ENCODE results near the gene SIGMAR1. TPM values are rescaled to one million over a fixed set of nuclear protein-coding genes. Genes with fewer than 3 reads are reported as not detected.

Gene SIGMAR1
- total RNA-seq, 1 experiment from 2014 or later = 78.2 TPM

GRCh38 chr9:34662526-34663302 lies 25.1 kb upstream of the SIGMAR1 start, which contains the start of gene CCL27:
Gene CCL27, minus strand, starts transcription at chr9:34662657. Its CDS starts 24 bp downstream, at chr9:34662633.
- no peaks in the 10 kb centered on the region for H3K79me2 ChIP-seq (ENCODE audit: low read length)
- no peaks in the 10 kb centered on the region for H3K36me3 ChIP-seq (ENCODE audit: insufficient read depth, low read length)
- H2AFZ ChIP-seq (ENCODE audit: low read length) = no peak within 1 kb of the TSS
- no peak within 1 kb of the TSS for H3K4me3 ChIP-seq (ENCODE audit: low read length)
- no peak within 1 kb of the TSS for H3K27ac ChIP-seq (ENCODE audit: low read length)
- no peak within 1 kb of the TSS for H3K9ac ChIP-seq (ENCODE audit: low read length)
- no peaks in the 10 kb centered on the region for H3K9me2 ChIP-seq (replicated peaks; ENCODE audit: insufficient read depth, low read length)
- H3K4me2 ChIP-seq (ENCODE audit: low read depth, low read length, poor library complexity, severe bottlenecking) = no peak within 1 kb of the TSS
- H4K20me1 ChIP-seq (ENCODE audit: insufficient read depth, low read depth, low read length) = no peaks in the 10 kb centered on the region
- no peaks in the 10 kb centered on the region for H3K9me3 ChIP-seq (ENCODE audit: low read length)
- DNase-seq = no peak
- H3K27me3 ChIP-seq (ENCODE audit: low read length) = no peaks in the 10 kb centered on the region
- H3K4me1 ChIP-seq (ENCODE audit: low read length) = peaks cover 17% of the 10 kb centered on the region

- Histone ChIP-seq H3K36me3 (ENCODE audit: insufficient read depth, low read length) (no peaks in the 10 kb centered on the region), H2AFZ (ENCODE audit: low read length) (no peak overlapping the region), H3K9me2 (replicated peaks; ENCODE audit: insufficient read depth, low read length) (no peaks in the 10 kb centered on the region), H3K27ac (ENCODE audit: low read length) (no peak overlapping the region), H3K9ac (ENCODE audit: low read length) (no peak overlapping the region), H3K9me3 (ENCODE audit: low read length) (no peaks in the 10 kb centered on the region), H3K4me1 (ENCODE audit: low read length) (peaks cover 4% of the 10 kb centered on the region), H3K4me3 (ENCODE audit: low read length) (no peak overlapping the region), H3K27me3 (ENCODE audit: low read length) (no peaks in the 10 kb centered on the region), H3K79me2 (ENCODE audit: low read length) (no peaks in the 10 kb centered on the region), H4K20me1 (ENCODE audit: insufficient read depth, low read depth, low read length) (no peaks in the 10 kb centered on the region), H3K4me2 (ENCODE audit: low read depth, low read length, poor library complexity, severe bottlenecking) (no peak overlapping the region)
- no peak for DNase-seq
These were observed 22.1 kb upstream of the SIGMAR1 start for GRCh38 chr9:34659592-34660253.

GRCh38 chr9:34658461-34658860 lies 20.9 kb upstream of the SIGMAR1 start:
- Histone ChIP-seq H3K4me2 (ENCODE audit: low read depth, low read length, poor library complexity, severe bottlenecking) (no peak overlapping the region), H3K36me3 (ENCODE audit: insufficient read depth, low read length) (no peaks in the 10 kb centered on the region), H3K79me2 (ENCODE audit: low read length) (no peaks in the 10 kb centered on the region), H3K27me3 (ENCODE audit: low read length) (no peaks in the 10 kb centered on the region), H3K9me2 (replicated peaks; ENCODE audit: insufficient read depth, low read length) (no peaks in the 10 kb centered on the region), H4K20me1 (ENCODE audit: insufficient read depth, low read depth, low read length) (no peaks in the 10 kb centered on the region), H3K4me3 (ENCODE audit: low read length) (no peak overlapping the region), H3K27ac (ENCODE audit: low read length) (no peak overlapping the region), H3K9ac (ENCODE audit: low read length) (no peak overlapping the region), H3K4me1 (ENCODE audit: low read length) (no peaks in the 10 kb centered on the region), H3K9me3 (ENCODE audit: low read length) (no peaks in the 10 kb centered on the region), H2AFZ (ENCODE audit: low read length) (no peak overlapping the region)
- DNase-seq = no peak

GRCh38 chr9:34656992-34657391 lies 19.4 kb upstream of the SIGMAR1 start:
- H3K36me3 ChIP-seq (ENCODE audit: insufficient read depth, low read length) = no peaks in the 10 kb centered on the region
- no peak overlapping the region for H3K27ac ChIP-seq (ENCODE audit: low read length)
- H4K20me1 ChIP-seq (ENCODE audit: insufficient read depth, low read depth, low read length) = no peaks in the 10 kb centered on the region
- no peak overlapping the region for H2AFZ ChIP-seq (ENCODE audit: low read length)
- no peak overlapping the region for H3K9ac ChIP-seq (ENCODE audit: low read length)
- no peaks in the 10 kb centered on the region for H3K4me1 ChIP-seq (ENCODE audit: low read length)
- DNase-seq = no peak
- no peak overlapping the region for H3K4me2 ChIP-seq (ENCODE audit: low read depth, low read length, poor library complexity, severe bottlenecking)
- no peaks in the 10 kb centered on the region for H3K79me2 ChIP-seq (ENCODE audit: low read length)
- no peaks in the 10 kb centered on the region for H3K9me2 ChIP-seq (replicated peaks; ENCODE audit: insufficient read depth, low read length)
- H3K4me3 ChIP-seq (ENCODE audit: low read length) = no peak overlapping the region
- H3K27me3 ChIP-seq (ENCODE audit: low read length) = no peaks in the 10 kb centered on the region
- no peaks in the 10 kb centered on the region for H3K9me3 ChIP-seq (ENCODE audit: low read length)

GRCh38 chr9:34655394-34655793 lies 17.8 kb upstream of the SIGMAR1 start:
- Histone ChIP-seq H3K9me2 (replicated peaks; ENCODE audit: insufficient read depth, low read length) (no peaks in the 10 kb centered on the region), H3K27me3 (ENCODE audit: low read length) (no peaks in the 10 kb centered on the region), H3K4me2 (ENCODE audit: low read depth, low read length, poor library complexity, severe bottlenecking) (no peak overlapping the region), H3K9ac (ENCODE audit: low read length) (no peak overlapping the region), H3K27ac (ENCODE audit: low read length) (no peak overlapping the region), H3K4me3 (ENCODE audit: low read length) (no peak overlapping the region), H3K9me3 (ENCODE audit: low read length) (no peaks in the 10 kb centered on the region), H3K36me3 (ENCODE audit: insufficient read depth, low read length) (no peaks in the 10 kb centered on the region), H2AFZ (ENCODE audit: low read length) (no peak overlapping the region), H3K79me2 (ENCODE audit: low read length) (no peaks in the 10 kb centered on the region), H4K20me1 (ENCODE audit: insufficient read depth, low read depth, low read length) (no peaks in the 10 kb centered on the region), H3K4me1 (ENCODE audit: low read length) (no peaks in the 10 kb centered on the region)
- DNase-seq = no peak

- Histone ChIP-seq H3K4me3 (ENCODE audit: low read length) (no peak overlapping the region), H2AFZ (ENCODE audit: low read length) (no peak overlapping the region), H3K4me1 (ENCODE audit: low read length) (no peaks in the 10 kb centered on the region), H3K9me2 (replicated peaks; ENCODE audit: insufficient read depth, low read length) (no peaks in the 10 kb centered on the region), H3K27ac (ENCODE audit: low read length) (no peak overlapping the region), H3K4me2 (ENCODE audit: low read depth, low read length, poor library complexity, severe bottlenecking) (no peak overlapping the region), H3K9me3 (ENCODE audit: low read length) (no peaks in the 10 kb centered on the region), H3K79me2 (ENCODE audit: low read length) (no peaks in the 10 kb centered on the region), H3K27me3 (ENCODE audit: low read length) (no peaks in the 10 kb centered on the region), H4K20me1 (ENCODE audit: insufficient read depth, low read depth, low read length) (no peaks in the 10 kb centered on the region), H3K36me3 (ENCODE audit: insufficient read depth, low read length) (no peaks in the 10 kb centered on the region), H3K9ac (ENCODE audit: low read length) (no peak overlapping the region)
- DNase-seq = no peak
These were observed 16.9 kb upstream of the SIGMAR1 start for GRCh38 chr9:34654323-34655051.

GRCh38 chr9:34653151-34654072 lies 15.8 kb upstream of the SIGMAR1 start:
- H3K4me3 ChIP-seq (ENCODE audit: low read length) = no peak overlapping the region
- H4K20me1 ChIP-seq (ENCODE audit: insufficient read depth, low read depth, low read length) = no peaks in the 10 kb centered on the region
- no peaks in the 10 kb centered on the region for H3K27me3 ChIP-seq (ENCODE audit: low read length)
- H3K9ac ChIP-seq (ENCODE audit: low read length) = no peak overlapping the region
- no peak overlapping the region for H2AFZ ChIP-seq (ENCODE audit: low read length)
- H3K9me2 ChIP-seq (replicated peaks; ENCODE audit: insufficient read depth, low read length) = no peaks in the 10 kb centered on the region
- H3K4me1 ChIP-seq (ENCODE audit: low read length) = no peaks in the 10 kb centered on the region
- peaks cover 5% of the 10 kb centered on the region; the same call in 1 of the 2 replicates for H3K36me3 ChIP-seq (ENCODE audit: insufficient read depth, low read length)
- no peak overlapping the region for H3K27ac ChIP-seq (ENCODE audit: low read length)
- no peak for DNase-seq
- H3K9me3 ChIP-seq (ENCODE audit: low read length) = no peaks in the 10 kb centered on the region
- no peaks in the 10 kb centered on the region for H3K79me2 ChIP-seq (ENCODE audit: low read length)
- no peak overlapping the region for H3K4me2 ChIP-seq (ENCODE audit: low read depth, low read length, poor library complexity, severe bottlenecking)

Measured in Karpas-422 (cell line).